Nephron progenitor cell (in vitro differentiated cells): Measurements from ENCODE around the gene PLCB2.

ENCODE experiments used
- DNase-seq: peaks from one replicate; pipeline ENCODE4 v3.0.0; 2021
- H3K27ac Mint-ChIP-seq: 2 replicates; pipeline ENCODE4 v1.8.0; 2021; ENCODE audit warnings: mild to moderate bottlenecking, moderate library complexity, mixed read lengths
- H3K27me3 Mint-ChIP-seq: 2 replicates; pipeline ENCODE4 v1.8.0; 2021; ENCODE audit warnings: mild to moderate bottlenecking, low read depth, mixed read lengths; ENCODE audit not compliant: poor library complexity
- H3K36me3 Mint-ChIP-seq: 2 replicates; pipeline ENCODE4 v1.8.0; 2021; ENCODE audit warnings: low read depth, mixed read lengths
- H3K4me1 Mint-ChIP-seq: 2 replicates; pipeline ENCODE4 v1.8.0; 2021; ENCODE audit warnings: mixed read lengths
- H3K4me3 Mint-ChIP-seq: 2 replicates; pipeline ENCODE4 v1.8.0; 2021; ENCODE audit warnings: mild to moderate bottlenecking, moderate library complexity, mixed read lengths
- H3K9me3 Mint-ChIP-seq: 2 replicates; pipeline ENCODE4 v1.8.0; 2021; ENCODE audit warnings: mild to moderate bottlenecking, moderate library complexity, mixed read lengths
- CTCF ChIP-seq: fragments of 200-600 bp; sonication (generic); IDR thresholded peaks from 2 replicates; pipeline ENCODE4 v1.5.0; 2021; ENCODE audit warnings: antibody characterized with exemption

The PLCB2 gene

DNA sequence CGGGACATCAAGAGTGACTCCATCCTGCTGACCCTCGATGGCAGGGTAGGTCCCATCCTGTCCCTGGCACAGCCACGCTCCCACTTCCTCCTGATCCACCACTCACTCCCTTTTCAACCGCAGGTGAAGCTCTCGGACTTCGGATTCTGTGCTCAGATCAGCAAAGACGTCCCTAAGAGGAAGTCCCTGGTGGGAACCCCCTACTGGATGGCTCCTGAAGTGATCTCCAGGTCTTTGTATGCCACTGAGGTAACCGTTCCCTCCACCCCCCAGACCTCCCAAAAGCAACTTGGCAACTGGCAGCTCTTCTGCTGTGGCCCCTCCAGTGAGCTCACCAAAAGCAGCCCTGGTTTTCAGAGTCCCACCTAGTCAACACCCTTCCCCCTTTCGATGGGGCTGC, 34.3 kb downstream of the PLCB2 start:
- H3K9me3 Mint-ChIP-seq, result no peaks in the 10 kb centered on the region
- no peak for TF ChIP-seq CTCF
- H3K36me3 Mint-ChIP-seq, result no peaks in the 10 kb centered on the region
- no peak overlapping the region for H3K4me3 Mint-ChIP-seq
- H3K27me3 Mint-ChIP-seq, result peaks cover 22% of the 10 kb centered on the region
- peaks cover 47% of the 10 kb centered on the region for H3K4me1 Mint-ChIP-seq
- no peak for DNase-seq
- H3K27ac Mint-ChIP-seq, result no peak overlapping the region

DNA sequence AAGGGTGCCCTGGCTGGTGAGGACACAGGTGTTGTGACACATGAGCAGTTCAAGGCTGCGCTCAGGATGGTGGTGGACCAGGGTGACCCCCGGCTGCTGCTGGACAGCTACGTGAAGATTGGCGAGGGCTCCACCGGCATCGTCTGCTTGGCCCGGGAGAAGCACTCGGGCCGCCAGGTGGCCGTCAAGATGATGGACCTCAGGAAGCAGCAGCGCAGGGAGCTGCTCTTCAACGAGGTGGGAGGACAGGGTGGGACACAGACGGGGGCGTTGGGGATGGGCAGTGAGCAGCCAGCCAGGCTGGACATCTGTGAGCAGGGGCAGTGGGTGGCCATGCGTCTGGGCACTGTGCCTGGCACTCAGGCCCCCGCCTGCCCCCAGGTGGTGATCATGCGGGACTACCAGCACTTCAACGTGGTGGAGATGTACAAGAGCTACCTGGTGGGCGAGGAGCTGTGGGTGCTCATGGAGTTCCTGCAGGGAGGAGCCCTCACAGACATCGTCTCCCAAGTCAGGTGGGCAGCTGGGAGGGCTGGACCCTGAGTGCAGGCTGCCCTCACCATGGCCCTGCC, 35.2 kb downstream of the PLCB2 start:
- no peaks in the 10 kb centered on the region for H3K36me3 Mint-ChIP-seq
- no peak for DNase-seq
- no peak overlapping the region for H3K27ac Mint-ChIP-seq
- no peaks in the 10 kb centered on the region for H3K9me3 Mint-ChIP-seq
- no peak overlapping the region for H3K4me3 Mint-ChIP-seq
- H3K4me1 Mint-ChIP-seq, result peaks cover 41% of the 10 kb centered on the region
- no peak for TF ChIP-seq CTCF
- peaks cover 17% of the 10 kb centered on the region for H3K27me3 Mint-ChIP-seq

- TF ChIP-seq CTCF, result no peak
- Mint-ChIP-seq H3K9me3 (no peaks in the 10 kb centered on the region), H3K4me1 (peaks cover 40% of the 10 kb centered on the region), H3K4me3 (no peak overlapping the region), H3K27me3 (peaks cover 11% of the 10 kb centered on the region), H3K27ac (no peak overlapping the region), H3K36me3 (no peaks in the 10 kb centered on the region)
- DNase-seq, result no peak
Measured at GRCh38 chr15:40271685-40272484, 35.9 kb downstream of the PLCB2 start.

DNA sequence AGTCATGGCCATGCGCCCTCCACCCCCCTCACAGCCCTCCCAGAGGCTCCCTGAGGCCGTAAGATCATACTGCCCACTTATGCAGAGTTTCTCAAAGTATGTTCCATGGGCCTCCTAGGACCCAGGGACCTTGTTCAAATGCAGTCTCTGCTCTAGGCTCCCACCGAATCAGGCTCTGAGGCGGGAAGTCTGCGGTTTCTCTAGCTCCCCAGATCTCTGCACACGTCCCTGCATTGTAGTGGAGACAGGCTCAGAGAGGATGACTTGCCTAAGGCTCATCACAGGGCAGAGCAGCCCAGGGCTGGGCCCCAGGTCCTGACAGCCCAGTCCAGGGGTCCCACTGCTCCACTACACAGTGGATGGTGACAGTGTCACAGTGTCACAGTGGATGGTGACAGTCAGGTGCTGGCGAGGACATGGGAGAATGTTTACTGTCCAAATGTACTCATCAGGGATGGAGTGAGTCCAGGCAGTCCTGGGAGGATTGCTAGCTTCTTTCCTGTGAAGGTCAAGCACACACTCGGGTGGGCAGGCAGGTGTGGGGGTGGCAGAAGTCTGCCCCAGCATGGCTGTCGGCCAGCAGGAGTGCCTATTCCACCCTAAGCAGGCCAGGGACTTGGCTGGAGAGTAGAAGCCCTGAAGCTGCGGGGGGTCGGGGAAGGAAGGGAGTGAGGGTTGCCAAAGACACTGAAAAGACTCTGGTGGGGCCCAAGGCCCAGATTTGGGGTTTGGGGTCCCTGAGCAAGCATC, 37.3 kb downstream of the PLCB2 start:
- no peak for DNase-seq
- Mint-ChIP-seq H3K36me3 (no peaks in the 10 kb centered on the region), H3K4me3 (no peak overlapping the region), H3K9me3 (no peaks in the 10 kb centered on the region), H3K27ac (no peak overlapping the region), H3K4me1 (peaks cover 40% of the 10 kb centered on the region), H3K27me3 (peaks cover 4% of the 10 kb centered on the region)
- TF ChIP-seq CTCF, result no peak

DNA sequence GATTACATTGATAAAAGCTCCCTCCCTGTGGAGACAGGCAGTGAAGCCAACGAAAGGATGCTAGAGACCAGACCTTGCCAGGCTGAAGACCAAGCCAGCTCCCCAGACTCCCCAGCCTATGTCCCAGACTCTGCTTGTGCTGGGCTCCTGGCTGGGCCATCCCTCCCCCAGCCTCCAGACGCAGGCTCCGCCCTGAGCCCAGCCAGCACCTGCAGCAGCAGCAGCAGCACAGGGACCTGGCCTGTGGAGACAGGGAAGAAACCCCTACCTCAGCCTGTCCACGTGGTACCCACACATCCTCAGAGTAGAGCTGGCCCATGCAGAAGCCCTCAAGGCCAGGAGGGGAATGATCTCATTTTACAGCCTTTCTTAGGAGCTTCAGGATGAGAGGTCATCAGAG, 38.1 kb downstream of the PLCB2 start:
- Mint-ChIP-seq H3K9me3 (no peaks in the 10 kb centered on the region), H3K4me3 (no peak overlapping the region), H3K36me3 (no peaks in the 10 kb centered on the region), H3K27me3 (peaks cover 4% of the 10 kb centered on the region), H3K27ac (no peak overlapping the region), H3K4me1 (peaks cover 44% of the 10 kb centered on the region)
- no peak for TF ChIP-seq CTCF
- no peak for DNase-seq
